CD4-positive, alpha-beta T cell treated with Interleukin-4 for 1 hour (primary cell): ENCODE data around the gene NIM1K.
"Not testable (repeated sequence)": the region's sequence is repeated elsewhere in the genome, so short reads cannot be mapped to it uniquely, and the experiment has no call there.

Source experiments
- DNase-seq, 2 donors: peaks; one replicate each; pipeline ENCODE4 v3.0.0-alpha.2; 2020 to 2022

Gene NIM1K

GRCh38 chr5:43316421-43316820 is 124.4 kb downstream of the NIM1K start:
- DNase-seq, result no peak

- no peak for DNase-seq
Measured at GRCh38 chr5:43320846-43321245, 128.8 kb downstream of the NIM1K start.

- not testable (repeated sequence) for DNase-seq
Measured at GRCh38 chr5:43323488-43323887, 131.5 kb downstream of the NIM1K start.

GRCh38 chr5:43325624-43326023 is 133.6 kb downstream of the NIM1K start:
- not testable (repeated sequence) for DNase-seq
